Heart right ventricle (tissue), 16 donors: ENCODE data around the gene ATF6B. TPM values are rescaled to one million over a fixed set of nuclear protein-coding genes. Genes with fewer than 3 reads are reported as not detected.

Experiments used
- ATAC-seq, 8 donors: fragments of 200-7000 bp; cut with Tn5 transposase; one replicate each; pipeline ENCODE4 v1.9.1; 2020; ENCODE audit warnings: mild to moderate bottlenecking in 8 of 8, moderate library complexity in 8 of 8, moderate number of reproducible peaks in 1 of 8
- DNase-seq, 2 donors: peaks; one replicate each; pipeline ENCODE4 v3.0.0-alpha.2; 2020
- H3K27ac ChIP-seq, 10 donors: fragments of 200-600 bp; sonication (generic) in 2 of 10; one replicate each; pipeline versions ENCODE4 v1.5.0 to v1.8.0; 2020 to 2022; ENCODE audit warnings: mild to moderate bottlenecking in 3 of 10
- H3K27me3 ChIP-seq, 7 donors: fragments of 200-600 bp; one replicate each; pipeline ENCODE4 v1.8.0; 2021 to 2022; ENCODE audit warnings: mild to moderate bottlenecking in 2 of 7
- H3K36me3 ChIP-seq, 9 donors: fragments of 200-600 bp; sonication (generic) in 1 of 9; one replicate each; pipeline versions ENCODE4 v1.5.0 to v1.8.0; 2020 to 2022; ENCODE audit warnings: mild to moderate bottlenecking in 2 of 9
- H3K4me1 ChIP-seq, 9 donors: fragments of 200-600 bp; sonication (generic) in 1 of 9; one replicate each; pipeline versions ENCODE4 v1.5.0 to v1.8.0; 2020 to 2022; ENCODE audit warnings: mild to moderate bottlenecking in 4 of 9
- H3K4me3 ChIP-seq, 10 donors: fragments of 200-600 bp; sonication (generic) in 2 of 10; one replicate each; pipeline versions ENCODE4 v1.5.0 to v1.8.0; 2020 to 2022; ENCODE audit warnings: mild to moderate bottlenecking in 7 of 10, moderate library complexity in 2 of 10
- H3K9me3 ChIP-seq, 11 donors: fragments of 200-600 bp in 10 of 11; sonication (generic) in 2 of 11; one replicate each; pipeline versions ENCODE4 v1.5.0 to v1.8.0; 2013 to 2022; ENCODE audit warnings: mild to moderate bottlenecking in 2 of 11, control low read depth in 1 of 11, moderate library complexity in 1 of 11
- CTCF ChIP-seq, 9 donors: fragments of 200-600 bp; sonication (generic) in 2 of 9; IDR thresholded peaks; one replicate each; pipeline versions ENCODE4 v1.5.0 to v1.8.0; 2021 to 2022; ENCODE audit warnings: antibody characterized with exemption in 9 of 9, mild to moderate bottlenecking in 5 of 9, moderate library complexity in 1 of 9
- WGBS, 2 donors: extraction: QIAGEN DNeasy Blood & Tissue Kit; methylation state at CpG; one replicate each; pipeline ENCODE4 v1.1.7; 2013; ENCODE audit warnings: inconsistent platforms in 1 of 2; 5-methylcytosine and 5-hydroxymethylcytosine counted together
- intact Hi-C, 10 donors: fragments of 100-400 bp; cut with DNase I; formaldehyde crosslinking; loops; one replicate each; pipeline versions ENCODE4 v1.11.1 to v1.14.2; 2022
- polyA plus RNA-seq, 2 donors: library from polyadenylated mRNA; stranded (reverse); fragments of 200-250 nt; gene quantifications; one replicate each; pipeline ENCODE4 v1.2.3, GENCODE V29; 2013
- total RNA-seq, 10 donors: library from RNA; stranded (reverse); fragmentation: NEBNext Ultra II Directional in 3 of 10; extraction: Animal tissue kit (Norgen Biotek cat#: 25700) in 3 of 10; gene quantifications; one replicate each; pipeline versions ENCODE4 v1.2.1 to v1.2.4, GENCODE V29; 2021 to 2023
- donor health status: Arrhythmogenic right ventricular cardiomyopathy.
- donor health status: ischemic (EF 13 %, LVEDD 7.1; RV severe dilation, severe dysfunction).
- donor health status: healthy with polysubstance abuse.
- donor health status: DM: no; HTN: yes; CAD: no.
- donor health status: DM: no; HTN: no; CAD: no.
- donor health status: ischemic (EF 25% LVEDD 6.9; RV normal size, moderate dysfunction).
- donor health status: ischemic (EF 25% LVEDD 5.7; RV mildly dilated, moderate dysfunction).
- donor health status: healthy.
- donor health status: DM: yes; HTN: yes; CAD: no.
- donor health status: Ischemic cardiomyopathy.
- donor health status: ischemic (EF 35%, LVEDD 5.7; RV mildly dilated, moderate dysfunction).
- donor health status: nonischemic (EF 11% LVEDD 7.7; RV severe dilation, severe dysfunction).
- donor health status: DM: yes; HTN: yes; CAD: no.
- donor health status: PGD.
- donor health status: ischemic (EF 29% LVEDD 5.4; RV normal size, mild dysfunction).
- donor health status: nonischemic (EF 23%, LVEDD 6.1; RV moderate dilation, normal function).

The ATF6B gene
- total and polyA plus RNA-seq, 12 donors: 20.1 to 47.0 (median 29.4) TPM

GRCh38 chr6:32167761-32168262 lies 39.8 kb upstream of the ATF6B start:
- Histone ChIP-seq H3K4me3 (no peak overlapping the region), H3K36me3 (peaks cover 0 to 80% (median 23%) of the 10 kb centered on the region in 9 donors), H3K27ac (peak overlapping the region in 5 of 10 donors; percentile 7 to 64 (median 23)), H3K9me3 (no peaks in the 10 kb centered on the region), H3K27me3 (no peaks in the 10 kb centered on the region), H3K4me1 (peaks cover 0 to 9% (median 0%) of the 10 kb centered on the region in 9 donors)
- ATAC-seq (no peak), DNase-seq (no peak)
- intact Hi-C loops: no loop called here
- WGBS, 2 donors: 36 to 48% methylated on average over 6 of the region's 6 CpGs
- TF ChIP-seq CTCF (IDR thresholded peaks at IDR 0.05): no peak

GRCh38 chr6:32167154-32167760 lies 39.2 kb upstream of the ATF6B start:
- WGBS, 2 donors: 81 to 85% methylated on average over 31 to 32 of the region's 32 CpGs
- ATAC-seq: peak in 1 of 8 donors; percentile 6
- no peaks in the 10 kb centered on the region for H3K9me3 ChIP-seq
- no peak overlapping the region for H3K4me3 ChIP-seq
- peaks cover 0 to 86% (median 25%) of the 10 kb centered on the region in 9 donors for H3K36me3 ChIP-seq
- DNase-seq: no peak
- no peaks in the 10 kb centered on the region for H3K27me3 ChIP-seq
- peak overlapping the region in 5 of 10 donors; percentile 7 to 64 (median 16) for H3K27ac ChIP-seq
- TF ChIP-seq CTCF (IDR thresholded peaks at IDR 0.05): no peak
- intact Hi-C loops: no loop called here
- peaks cover 0 to 9% (median 0%) of the 10 kb centered on the region in 9 donors for H3K4me1 ChIP-seq

GRCh38 chr6:32166411-32167061 lies 38.5 kb upstream of the ATF6B start:
- Histone ChIP-seq H3K9me3 (no peaks in the 10 kb centered on the region), H3K27ac (peak overlapping the region in 2 of 10 donors; percentile 6 to 17), H3K4me1 (peaks cover 0 to 9% (median 0%) of the 10 kb centered on the region in 9 donors), H3K36me3 (peaks cover 0 to 93% (median 25%) of the 10 kb centered on the region in 9 donors), H3K27me3 (no peaks in the 10 kb centered on the region), H3K4me3 (no peak overlapping the region)
- ATAC-seq (peak in 1 of 8 donors; percentile 10), DNase-seq (no peak)
- WGBS, 2 donors: 78 to 88% methylated on average over 30 of the region's 30 CpGs
- TF ChIP-seq CTCF (IDR thresholded peaks at IDR 0.05): no peak
- intact Hi-C loops: no loop called here

GRCh38 chr6:32164295-32164694 lies 36.2 kb upstream of the ATF6B start, which contains the start of gene EGFL8:
TSS of gene EGFL8 (plus strand) at chr6:32164595. CDS start at chr6:32166166, 1,571 bp downstream.
- Histone ChIP-seq H3K27me3 (no peaks in the 10 kb centered on the region), H3K4me3 (no peak within 1 kb of the TSS), H3K36me3 (peaks cover 0 to 93% (median 25%) of the 10 kb centered on the region in 9 donors), H3K9me3 (no peaks in the 10 kb centered on the region), H3K4me1 (peaks cover 0 to 9% (median 0%) of the 10 kb centered on the region in 9 donors), H3K27ac (peak within 1 kb of the TSS; percentile 26 to 83 (median 50))
- intact Hi-C loops: loop anchor here in 1 of 10 donors (5.0 kb wide), 1 partner anchor 42 kb away; no protein-coding TSS in a partner anchor
- no peak for DNase-seq
- ATAC-seq: no peak
- no peak for TF ChIP-seq CTCF (IDR thresholded peaks at IDR 0.05)
